ENCODE results near the gene ATG13. TPM values are rescaled to one million over a fixed set of nuclear protein-coding genes. Genes with fewer than 3 reads are reported as not detected.

Gene ATG13
- total and polyA plus RNA-seq, 2 experiments from 2014 or later = 32.9 to 71.1 TPM

DNA sequence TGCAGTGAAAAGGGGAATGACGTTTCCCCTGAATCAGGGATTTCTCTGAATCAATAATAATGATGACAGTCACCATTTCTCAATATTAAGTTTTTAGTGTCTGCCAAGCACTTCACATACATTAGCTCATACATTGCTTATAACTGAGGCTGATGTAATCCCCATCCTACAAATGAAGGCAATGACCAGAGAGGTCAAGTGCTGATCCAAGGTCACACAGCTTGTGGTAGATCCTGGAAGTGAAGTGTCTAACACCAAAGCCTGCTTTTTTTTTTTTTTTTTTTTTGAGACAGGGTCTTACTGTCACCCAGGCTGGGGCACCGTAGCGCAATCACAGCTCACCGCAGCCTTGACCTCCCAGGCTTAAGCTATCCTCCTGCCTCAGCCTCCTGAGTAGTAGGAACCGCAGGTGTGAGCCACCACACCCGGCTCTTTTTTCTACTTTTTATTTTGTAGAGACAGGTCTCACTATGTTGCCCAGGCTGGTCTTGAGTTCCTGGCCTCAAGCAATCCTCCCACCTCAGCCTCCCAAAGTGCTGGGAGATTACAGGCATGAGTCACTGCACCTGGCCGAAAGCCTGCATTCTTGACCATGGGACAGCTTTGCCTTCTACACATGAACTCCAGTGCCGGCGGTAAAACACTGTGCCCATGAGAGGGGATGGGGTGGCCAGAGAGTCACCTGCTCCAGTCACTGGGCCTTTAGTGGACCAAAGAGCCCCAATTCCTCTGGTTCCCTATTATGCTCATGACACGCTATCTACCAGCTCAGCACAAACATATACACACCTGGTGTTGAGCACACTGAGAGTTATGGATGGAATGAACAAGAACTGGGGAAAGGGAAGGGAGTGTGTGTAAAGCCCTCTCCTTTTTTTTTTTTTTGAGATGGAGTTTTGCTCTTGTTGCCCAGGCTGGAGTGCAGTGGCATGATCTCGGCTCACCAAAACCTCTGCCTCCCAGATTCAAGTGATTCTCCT, 65.7 kb downstream of the ATG13 start (continued):
- TF ChIP-seq, protein P1, sequence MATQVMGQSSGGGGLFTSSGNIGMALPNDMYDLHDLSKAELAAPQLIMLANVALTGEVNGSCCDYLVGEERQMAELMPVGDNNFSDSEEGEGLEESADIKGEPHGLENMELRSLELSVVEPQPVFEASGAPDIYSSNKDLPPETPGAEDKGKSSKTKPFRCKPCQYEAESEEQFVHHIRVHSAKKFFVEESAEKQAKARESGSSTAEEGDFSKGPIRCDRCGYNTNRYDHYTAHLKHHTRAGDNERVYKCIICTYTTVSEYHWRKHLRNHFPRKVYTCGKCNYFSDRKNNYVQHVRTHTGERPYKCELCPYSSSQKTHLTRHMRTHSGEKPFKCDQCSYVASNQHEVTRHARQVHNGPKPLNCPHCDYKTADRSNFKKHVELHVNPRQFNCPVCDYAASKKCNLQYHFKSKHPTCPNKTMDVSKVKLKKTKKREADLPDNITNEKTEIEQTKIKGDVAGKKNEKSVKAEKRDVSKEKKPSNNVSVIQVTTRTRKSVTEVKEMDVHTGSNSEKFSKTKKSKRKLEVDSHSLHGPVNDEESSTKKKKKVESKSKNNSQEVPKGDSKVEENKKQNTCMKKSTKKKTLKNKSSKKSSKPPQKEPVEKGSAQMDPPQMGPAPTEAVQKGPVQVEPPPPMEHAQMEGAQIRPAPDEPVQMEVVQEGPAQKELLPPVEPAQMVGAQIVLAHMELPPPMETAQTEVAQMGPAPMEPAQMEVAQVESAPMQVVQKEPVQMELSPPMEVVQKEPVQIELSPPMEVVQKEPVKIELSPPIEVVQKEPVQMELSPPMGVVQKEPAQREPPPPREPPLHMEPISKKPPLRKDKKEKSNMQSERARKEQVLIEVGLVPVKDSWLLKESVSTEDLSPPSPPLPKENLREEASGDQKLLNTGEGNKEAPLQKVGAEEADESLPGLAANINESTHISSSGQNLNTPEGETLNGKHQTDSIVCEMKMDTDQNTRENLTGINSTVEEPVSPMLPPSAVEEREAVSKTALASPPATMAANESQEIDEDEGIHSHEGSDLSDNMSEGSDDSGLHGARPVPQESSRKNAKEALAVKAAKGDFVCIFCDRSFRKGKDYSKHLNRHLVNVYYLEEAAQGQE (IDR thresholded peaks at IDR 0.05; ENCODE audit: unreplicated experiment) = no peak

DNA sequence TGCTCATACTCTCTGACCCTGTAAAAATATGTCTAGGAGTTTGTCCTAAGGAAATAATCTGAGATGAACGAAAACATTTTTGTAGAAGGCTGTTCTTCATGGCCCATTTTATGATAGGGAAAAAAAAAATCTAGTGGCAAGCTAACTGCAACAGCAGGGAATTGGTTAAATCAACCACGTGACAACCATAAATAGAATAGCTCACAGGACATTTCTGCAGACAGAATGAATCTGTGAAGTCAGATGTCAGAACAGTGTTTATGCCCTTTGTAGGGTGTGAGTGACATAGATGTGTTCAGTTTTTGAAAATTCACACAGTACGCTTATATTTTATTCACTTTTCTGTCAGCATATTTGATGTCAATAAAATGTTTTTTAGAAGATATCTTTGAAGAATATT, 67.0 kb downstream of the ATG13 start:
- H3K4me3 ChIP-seq = no peak overlapping the region
- H3K4me2 ChIP-seq = no peak overlapping the region
- H3K27ac ChIP-seq (ENCODE audit: low read depth) = no peak overlapping the region
- no peaks in the 10 kb centered on the region for H3K27me3 ChIP-seq (ENCODE audit: insufficient read depth)
- no peaks in the 10 kb centered on the region for H3K9me2 ChIP-seq (ENCODE audit: insufficient read depth)
- H3K4me1 Mint-ChIP-seq = no peaks in the 10 kb centered on the region
- ATAC-seq (no peak), DNase-seq (ENCODE audit: low spot score) (no peak)
- no peaks in the 10 kb centered on the region for H3K79me2 ChIP-seq (replicated peaks; ENCODE audit: insufficient read depth)
- peaks cover 4% of the 10 kb centered on the region for H3K27me3 Mint-ChIP-seq (ENCODE audit: insufficient read depth, low read depth, poor library complexity)
- H3K36me3 Mint-ChIP-seq (ENCODE audit: low read depth) = peaks cover 12% of the 10 kb centered on the region; the same call in 2 of the 3 replicates
- no peaks in the 10 kb centered on the region for H3K36me3 ChIP-seq (ENCODE audit: insufficient read depth)
- no peaks in the 10 kb centered on the region for H3K9me3 Mint-ChIP-seq
- no peaks in the 10 kb centered on the region for H4K20me1 ChIP-seq (replicated peaks; ENCODE audit: insufficient read depth)
- 0 out of 2 replicates have a peak, but pooled peaks cover 2% of the 10 kb centered on the region for H3F3A ChIP-seq (replicated peaks; ENCODE audit: low read depth)
- no peak overlapping the region for H3K4me3 Mint-ChIP-seq
- H3K27ac Mint-ChIP-seq = no peak overlapping the region
- TF ChIP-seq POLR2AphosphoS5 (IDR thresholded peaks at IDR 0.05; ENCODE audit: low read depth) (no peak), ZNF331 (CRISPR knock-in tag; IDR thresholded peaks at IDR 0.05; ENCODE audit: low read depth) (no peak), ZNF114 (CRISPR knock-in tag; IDR thresholded peaks at IDR 0.05) (no peak)
- TF ChIP-seq, protein P2, sequence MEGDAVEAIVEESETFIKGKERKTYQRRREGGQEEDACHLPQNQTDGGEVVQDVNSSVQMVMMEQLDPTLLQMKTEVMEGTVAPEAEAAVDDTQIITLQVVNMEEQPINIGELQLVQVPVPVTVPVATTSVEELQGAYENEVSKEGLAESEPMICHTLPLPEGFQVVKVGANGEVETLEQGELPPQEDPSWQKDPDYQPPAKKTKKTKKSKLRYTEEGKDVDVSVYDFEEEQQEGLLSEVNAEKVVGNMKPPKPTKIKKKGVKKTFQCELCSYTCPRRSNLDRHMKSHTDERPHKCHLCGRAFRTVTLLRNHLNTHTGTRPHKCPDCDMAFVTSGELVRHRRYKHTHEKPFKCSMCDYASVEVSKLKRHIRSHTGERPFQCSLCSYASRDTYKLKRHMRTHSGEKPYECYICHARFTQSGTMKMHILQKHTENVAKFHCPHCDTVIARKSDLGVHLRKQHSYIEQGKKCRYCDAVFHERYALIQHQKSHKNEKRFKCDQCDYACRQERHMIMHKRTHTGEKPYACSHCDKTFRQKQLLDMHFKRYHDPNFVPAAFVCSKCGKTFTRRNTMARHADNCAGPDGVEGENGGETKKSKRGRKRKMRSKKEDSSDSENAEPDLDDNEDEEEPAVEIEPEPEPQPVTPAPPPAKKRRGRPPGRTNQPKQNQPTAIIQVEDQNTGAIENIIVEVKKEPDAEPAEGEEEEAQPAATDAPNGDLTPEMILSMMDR (conservative IDR thresholded peaks at IDR 0.05; ENCODE audit: low read depth in 2 of 2) = no peak
- no peak overlapping the region for H2AFZ ChIP-seq
- no peaks in the 10 kb centered on the region for H3K4me1 ChIP-seq (ENCODE audit: insufficient read depth)
